ENCODE measurements around the gene VTI1A. TPM values are rescaled to one million over a fixed set of nuclear protein-coding genes. Genes with fewer than 3 reads are reported as not detected.
"Not testable (repeated sequence)": the region's sequence is repeated elsewhere in the genome, so short reads cannot be mapped to it uniquely, and the experiment has no call there.

VTI1A gene
- total and polyA plus RNA-seq, 9 donors: 7.8 to 48.2 (median 20.0) TPM

GRCh38 chr10:112539340-112539739, 92.3 kb downstream of the VTI1A start:
- Histone ChIP-seq H3K4me1 (ENCODE audit: insufficient read depth) (no peaks in the 10 kb centered on the region), H3K4me3 (no peak overlapping the region), H3K9me3 (no peaks in the 10 kb centered on the region), H3K27ac (no peak overlapping the region), H3K27me3 (no peaks in the 10 kb centered on the region), H3K36me3 (no peaks in the 10 kb centered on the region)
- DNase-seq: no peak
- intact Hi-C loops (cut with DNase I): no loop called here
- TF ChIP-seq EP300 (IDR thresholded peaks at IDR 0.05) (no peak), POLR2A (IDR thresholded peaks at IDR 0.05) (no peak), CTCF (IDR thresholded peaks at IDR 0.05) (no peak)
- WGBS, 3 donors: 95 to 97% (median 97%) methylated on average over 3 of the region's 3 CpGs

- H3K27me3 ChIP-seq; H3K9me3 ChIP-seq; H3K36me3 ChIP-seq; DNase-seq; H3K4me3 ChIP-seq; H3K4me1 ChIP-seq (ENCODE audit: insufficient read depth); intact Hi-C loops (cut with DNase I); H3K27ac ChIP-seq: not testable (repeated sequence)
- 95 to 99% (median 98%) methylated on average over 5 of the region's 5 CpGs for WGBS, 3 donors
Observed at GRCh38 chr10:112542823-112543222, 95.8 kb downstream of the VTI1A start.

GRCh38 chr10:112546474-112546873, 99.5 kb downstream of the VTI1A start:
- no peak overlapping the region for H3K27ac ChIP-seq
- intact Hi-C loops (cut with DNase I): no loop called here
- 29 to 55% (median 37%) methylated on average over 2 of the region's 2 CpGs for WGBS, 3 donors
- no peaks in the 10 kb centered on the region for H3K36me3 ChIP-seq
- no peaks in the 10 kb centered on the region for H3K9me3 ChIP-seq
- H3K4me1 ChIP-seq (ENCODE audit: insufficient read depth): no peaks in the 10 kb centered on the region
- no peak overlapping the region for H3K4me3 ChIP-seq
- no peak for DNase-seq
- H3K27me3 ChIP-seq: no peaks in the 10 kb centered on the region
- no peak for TF ChIP-seq POLR2A (IDR thresholded peaks at IDR 0.05)
- TF ChIP-seq CTCF (IDR thresholded peaks at IDR 0.05): no peak
- TF ChIP-seq EP300 (IDR thresholded peaks at IDR 0.05): no peak

- H3K27me3 ChIP-seq: no peaks in the 10 kb centered on the region
- H3K36me3 ChIP-seq: no peaks in the 10 kb centered on the region
- intact Hi-C loops (cut with DNase I): no loop called here
- H3K4me1 ChIP-seq (ENCODE audit: insufficient read depth): no peaks in the 10 kb centered on the region
- no peak overlapping the region for H3K27ac ChIP-seq
- H3K9me3 ChIP-seq: no peaks in the 10 kb centered on the region
- no peak for TF ChIP-seq POLR2A (IDR thresholded peaks at IDR 0.05)
- no peak for TF ChIP-seq CTCF (IDR thresholded peaks at IDR 0.05)
- TF ChIP-seq EP300 (IDR thresholded peaks at IDR 0.05): no peak
- no peak overlapping the region for H3K4me3 ChIP-seq
- WGBS, 3 donors: 95 to 96% (median 95%) methylated on average over 8 of the region's 8 CpGs
- no peak for DNase-seq
Observed at GRCh38 chr10:112548535-112549276, 101.7 kb downstream of the VTI1A start.

- Histone ChIP-seq H3K4me3 (no peak overlapping the region), H3K36me3 (no peaks in the 10 kb centered on the region), H3K4me1 (ENCODE audit: insufficient read depth) (no peaks in the 10 kb centered on the region), H3K27ac (no peak overlapping the region), H3K9me3 (no peaks in the 10 kb centered on the region), H3K27me3 (no peaks in the 10 kb centered on the region)
- TF ChIP-seq EP300 (IDR thresholded peaks at IDR 0.05) (no peak), CTCF (IDR thresholded peaks at IDR 0.05) (no peak), POLR2A (IDR thresholded peaks at IDR 0.05) (no peak)
- no peak for DNase-seq
- intact Hi-C loops (cut with DNase I): no loop called here
- WGBS, 3 donors: 92 to 98% (median 93%) methylated on average over 4 of the region's 4 CpGs
Observed at GRCh38 chr10:112552593-112553110, 105.6 kb downstream of the VTI1A start.

Measured in ovary (tissue), 9 donors.